ENCODE measurements around the gene AUH.

Gene AUH

DNA sequence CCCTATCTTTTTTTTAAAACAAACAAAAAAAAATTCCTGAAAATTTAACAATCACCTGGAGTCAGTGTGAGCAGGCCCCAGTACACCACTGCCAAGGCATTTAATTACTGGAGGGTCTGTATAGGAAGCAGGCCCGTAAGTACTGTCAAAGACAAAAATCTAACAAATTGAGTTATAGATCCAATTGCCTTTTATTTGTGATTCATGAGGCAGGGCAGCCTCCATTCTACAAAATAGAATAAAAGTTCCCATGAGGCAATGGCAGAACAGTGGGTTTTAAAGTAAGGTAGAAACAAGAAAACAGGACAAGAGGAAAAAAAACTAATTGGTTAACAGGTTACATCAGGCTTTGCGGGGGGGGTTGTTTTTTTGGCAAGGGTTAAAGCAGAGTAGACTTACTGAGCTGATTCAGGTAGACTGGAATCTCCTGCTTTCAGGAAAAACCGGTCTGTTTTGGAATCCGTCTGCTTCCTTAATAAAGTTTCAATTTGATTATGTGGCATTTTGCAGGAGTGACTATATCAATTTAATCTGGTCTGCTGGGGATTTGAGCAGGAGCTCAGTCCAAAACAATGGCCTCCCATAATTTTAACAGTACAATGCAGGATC lies 48.9 kb downstream of the AUH start:
- no peak for TF ChIP-seq HDGF (IDR thresholded peaks at IDR 0.05; ENCODE audit: borderline replicate concordance)
- TF ChIP-seq SP1 (IDR thresholded peaks at IDR 0.05): no peak
- TF ChIP-seq FOXM1 (IDR thresholded peaks at IDR 0.05; ENCODE audit: borderline replicate concordance): no peak
- no peak for TF ChIP-seq ZNF384 (IDR thresholded peaks at IDR 0.05)
- TF ChIP-seq, protein P1, sequence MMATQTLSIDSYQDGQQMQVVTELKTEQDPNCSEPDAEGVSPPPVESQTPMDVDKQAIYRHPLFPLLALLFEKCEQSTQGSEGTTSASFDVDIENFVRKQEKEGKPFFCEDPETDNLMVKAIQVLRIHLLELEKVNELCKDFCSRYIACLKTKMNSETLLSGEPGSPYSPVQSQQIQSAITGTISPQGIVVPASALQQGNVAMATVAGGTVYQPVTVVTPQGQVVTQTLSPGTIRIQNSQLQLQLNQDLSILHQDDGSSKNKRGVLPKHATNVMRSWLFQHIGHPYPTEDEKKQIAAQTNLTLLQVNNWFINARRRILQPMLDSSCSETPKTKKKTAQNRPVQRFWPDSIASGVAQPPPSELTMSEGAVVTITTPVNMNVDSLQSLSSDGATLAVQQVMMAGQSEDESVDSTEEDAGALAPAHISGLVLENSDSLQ (IDR thresholded peaks at IDR 0.05): no peak
- TF ChIP-seq NFRKB (IDR thresholded peaks at IDR 0.05): no peak
- TF ChIP-seq CTBP1 (IDR thresholded peaks at IDR 0.05; ENCODE audit: borderline replicate concordance): no peak
- TF ChIP-seq BHLHE40 (IDR thresholded peaks at IDR 0.05; ENCODE audit: borderline replicate concordance): no peak
- TF ChIP-seq TARDBP (IDR thresholded peaks at IDR 0.05): no peak
- TF ChIP-seq FOXK2 (IDR thresholded peaks at IDR 0.05): no peak
- no peak for TF ChIP-seq LEF1 (IDR thresholded peaks at IDR 0.05; ENCODE audit: borderline replicate concordance)
- TF ChIP-seq FOXA1 (IDR thresholded peaks at IDR 0.05): no peak
- no peak for TF ChIP-seq ARNT (IDR thresholded peaks at IDR 0.05)
- no peak for TF ChIP-seq L3MBTL2 (conservative IDR thresholded peaks at IDR 0.05)
- no peak for TF ChIP-seq ELF4 (IDR thresholded peaks at IDR 0.05)
- TF ChIP-seq SUZ12 (IDR thresholded peaks at IDR 0.05): no peak
- DNase-seq (ENCODE audit: extremely low spot score): no peak
- ChIA-PET CTCF (no interaction called here), POLR2A (no interaction called here)

DNA sequence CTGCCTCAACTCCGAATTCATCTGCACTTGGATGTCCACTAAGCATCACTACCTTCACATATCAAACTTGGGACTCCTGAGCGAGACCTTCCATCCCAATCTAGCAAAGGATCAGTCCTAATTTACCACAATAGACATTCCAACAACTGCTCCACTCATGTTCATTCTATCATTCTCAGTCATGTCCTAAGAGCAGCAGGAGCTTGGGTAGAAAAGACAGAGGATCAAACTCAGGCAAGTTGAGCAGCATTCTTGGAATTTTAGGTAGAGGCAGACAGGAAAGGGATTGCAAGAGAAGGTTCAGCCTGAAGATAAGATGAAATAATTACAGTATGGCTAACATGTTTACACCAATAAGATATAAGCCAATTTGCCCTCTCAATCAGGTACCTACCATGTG lies 51.7 kb downstream of the AUH start:
- ChIA-PET POLR2A (no interaction called here), CTCF (no interaction called here)
- DNase-seq (ENCODE audit: extremely low spot score): no peak
- TF ChIP-seq NFRKB (IDR thresholded peaks at IDR 0.05): no peak
- no peak for TF ChIP-seq TARDBP (IDR thresholded peaks at IDR 0.05)
- TF ChIP-seq LEF1 (IDR thresholded peaks at IDR 0.05; ENCODE audit: borderline replicate concordance): no peak
- no peak for TF ChIP-seq ARNT (IDR thresholded peaks at IDR 0.05)
- no peak for TF ChIP-seq L3MBTL2 (conservative IDR thresholded peaks at IDR 0.05)
- no peak for TF ChIP-seq FOXK2 (IDR thresholded peaks at IDR 0.05)
- TF ChIP-seq SP1 (IDR thresholded peaks at IDR 0.05): no peak
- TF ChIP-seq ZNF384 (IDR thresholded peaks at IDR 0.05): no peak
- TF ChIP-seq BHLHE40 (IDR thresholded peaks at IDR 0.05; ENCODE audit: borderline replicate concordance): no peak
- no peak for TF ChIP-seq FOXA1 (IDR thresholded peaks at IDR 0.05)
- TF ChIP-seq, protein P1 (IDR thresholded peaks at IDR 0.05): no peak
- no peak for TF ChIP-seq ELF4 (IDR thresholded peaks at IDR 0.05)
- no peak for TF ChIP-seq CTBP1 (IDR thresholded peaks at IDR 0.05; ENCODE audit: borderline replicate concordance)
- TF ChIP-seq HDGF (IDR thresholded peaks at IDR 0.05; ENCODE audit: borderline replicate concordance): no peak
- TF ChIP-seq SUZ12 (IDR thresholded peaks at IDR 0.05): no peak
- TF ChIP-seq FOXM1 (IDR thresholded peaks at IDR 0.05; ENCODE audit: borderline replicate concordance): no peak

DNA sequence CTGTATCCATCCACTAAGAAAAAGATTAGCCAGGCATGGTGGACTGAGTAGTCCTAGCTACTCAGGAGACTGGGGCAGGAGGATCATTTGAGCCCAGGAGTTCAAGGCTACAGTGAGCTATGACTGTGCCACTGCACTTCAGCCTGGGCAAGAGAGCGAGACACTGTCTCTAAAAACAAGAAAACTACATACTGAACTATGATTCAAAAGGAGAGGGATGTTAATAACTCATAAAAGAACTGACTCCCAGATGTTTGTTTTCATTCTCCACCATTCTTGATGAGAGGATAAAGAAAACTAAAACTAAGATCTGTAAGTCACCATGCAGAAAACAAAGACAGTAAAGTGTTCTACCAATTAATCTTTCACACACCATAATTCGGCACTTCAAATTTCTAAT lies 53.5 kb downstream of the AUH start:
- DNase-seq (ENCODE audit: extremely low spot score): no peak
- ChIA-PET POLR2A (no interaction called here), CTCF (no interaction called here)
- no peak for TF ChIP-seq SP1 (IDR thresholded peaks at IDR 0.05)
- no peak for TF ChIP-seq NFRKB (IDR thresholded peaks at IDR 0.05)
- TF ChIP-seq CTBP1 (IDR thresholded peaks at IDR 0.05; ENCODE audit: borderline replicate concordance): no peak

DNA sequence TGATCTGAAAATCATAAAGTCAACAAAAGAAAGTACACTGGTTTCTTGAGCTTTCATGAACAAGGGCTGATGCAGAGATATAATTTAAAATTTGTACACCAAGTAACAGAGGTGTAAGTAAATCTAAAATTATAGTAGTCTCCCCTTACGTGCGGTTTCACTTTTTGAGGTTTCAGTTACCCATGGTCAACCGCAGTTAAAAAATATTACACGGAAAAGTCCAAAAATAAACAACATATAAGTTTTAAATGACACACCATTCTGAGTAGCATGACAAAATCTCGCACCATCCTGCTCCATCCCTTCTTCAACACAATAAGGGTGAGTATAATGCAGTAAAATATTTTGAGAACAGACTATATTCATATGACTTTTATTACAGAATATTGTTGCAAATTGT lies 54.4 kb downstream of the AUH start:
- TF ChIP-seq L3MBTL2 (conservative IDR thresholded peaks at IDR 0.05) (no peak), FOXA1 (IDR thresholded peaks at IDR 0.05) (no peak), BHLHE40 (IDR thresholded peaks at IDR 0.05; ENCODE audit: borderline replicate concordance) (no peak), ARNT (IDR thresholded peaks at IDR 0.05) (no peak), FOXK2 (IDR thresholded peaks at IDR 0.05) (no peak), HDGF (IDR thresholded peaks at IDR 0.05; ENCODE audit: borderline replicate concordance) (no peak), SUZ12 (IDR thresholded peaks at IDR 0.05) (no peak)
- TF ChIP-seq, protein P1 (IDR thresholded peaks at IDR 0.05): no peak
- ChIA-PET POLR2A (no interaction called here), CTCF (no interaction called here)
- DNase-seq (ENCODE audit: extremely low spot score): no peak

DNA sequence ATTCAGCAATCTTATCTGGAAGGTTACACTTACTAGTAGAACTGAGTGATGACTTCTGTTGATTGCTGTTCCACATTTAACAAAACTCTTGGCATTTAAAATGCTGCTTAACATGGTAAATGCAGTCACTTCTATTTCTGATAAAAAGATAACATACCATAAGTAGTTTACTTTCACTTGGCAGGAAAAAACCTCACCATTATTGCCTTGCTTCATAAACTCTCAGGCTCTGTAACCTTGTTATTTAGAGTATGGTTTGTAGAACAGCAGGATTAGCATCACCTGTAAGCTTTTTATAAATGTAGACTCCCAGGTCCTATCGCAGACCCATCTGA lies 55.5 kb downstream of the AUH start:
- CTCF ChIA-PET: no interaction called here
- no peak for DNase-seq (ENCODE audit: extremely low spot score)
- POLR2A ChIA-PET: no interaction called here
- TF ChIP-seq ARNT (IDR thresholded peaks at IDR 0.05): no peak
- TF ChIP-seq LEF1 (IDR thresholded peaks at IDR 0.05; ENCODE audit: borderline replicate concordance): no peak
- no peak for TF ChIP-seq SP1 (IDR thresholded peaks at IDR 0.05)
- no peak for TF ChIP-seq ELF4 (IDR thresholded peaks at IDR 0.05)
- no peak for TF ChIP-seq ZNF384 (IDR thresholded peaks at IDR 0.05)
- no peak for TF ChIP-seq SUZ12 (IDR thresholded peaks at IDR 0.05)
- TF ChIP-seq CTBP1 (IDR thresholded peaks at IDR 0.05; ENCODE audit: borderline replicate concordance): no peak
- TF ChIP-seq BHLHE40 (IDR thresholded peaks at IDR 0.05; ENCODE audit: borderline replicate concordance): no peak

DNA sequence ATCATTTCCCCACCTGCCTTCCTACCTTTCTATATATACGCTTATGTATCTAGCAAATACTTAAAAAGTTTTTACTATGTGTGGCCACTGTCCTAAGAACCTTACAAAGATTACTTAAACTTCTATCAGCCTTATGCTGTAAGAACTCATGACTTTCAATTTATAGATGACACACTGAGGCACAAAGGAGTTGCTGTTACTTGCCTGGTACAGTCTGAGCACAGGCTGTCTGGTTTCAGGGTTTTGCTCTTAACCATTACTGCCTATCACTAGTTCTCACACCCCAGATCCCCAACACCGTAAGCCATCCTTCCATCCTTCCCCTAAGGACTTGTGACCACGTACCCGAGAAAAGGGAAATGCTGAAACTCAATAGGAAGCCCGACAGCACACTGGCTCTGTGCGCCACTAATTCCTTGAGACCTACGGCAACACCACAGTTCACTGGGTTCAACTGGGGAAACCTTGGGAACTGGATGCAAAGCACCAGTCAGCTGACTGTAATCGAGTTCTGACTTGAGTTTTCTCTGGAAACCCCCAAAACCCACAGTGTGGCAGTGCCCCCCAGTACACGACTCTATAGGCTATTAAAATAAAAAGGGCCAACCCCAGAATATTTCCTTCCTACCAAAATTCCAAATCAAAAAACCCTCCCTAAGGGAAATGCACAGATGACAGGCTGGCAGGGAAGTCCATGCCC lies 56.0 kb downstream of the AUH start:
- TF ChIP-seq, protein P1 (IDR thresholded peaks at IDR 0.05): no peak
- no peak for TF ChIP-seq BHLHE40 (IDR thresholded peaks at IDR 0.05; ENCODE audit: borderline replicate concordance)
- no peak for TF ChIP-seq ZNF384 (IDR thresholded peaks at IDR 0.05)
- TF ChIP-seq ARNT (IDR thresholded peaks at IDR 0.05): no peak
- TF ChIP-seq SP1 (IDR thresholded peaks at IDR 0.05): no peak
- TF ChIP-seq FOXM1 (IDR thresholded peaks at IDR 0.05; ENCODE audit: borderline replicate concordance): no peak
- TF ChIP-seq LEF1 (IDR thresholded peaks at IDR 0.05; ENCODE audit: borderline replicate concordance): no peak
- no peak for TF ChIP-seq CTBP1 (IDR thresholded peaks at IDR 0.05; ENCODE audit: borderline replicate concordance)
- TF ChIP-seq SUZ12 (IDR thresholded peaks at IDR 0.05): no peak
- TF ChIP-seq L3MBTL2 (conservative IDR thresholded peaks at IDR 0.05): no peak
- no peak for TF ChIP-seq FOXA1 (IDR thresholded peaks at IDR 0.05)
- TF ChIP-seq TARDBP (IDR thresholded peaks at IDR 0.05): no peak
- no peak for TF ChIP-seq HDGF (IDR thresholded peaks at IDR 0.05; ENCODE audit: borderline replicate concordance)
- ChIA-PET CTCF (no interaction called here), POLR2A (no interaction called here)
- DNase-seq (ENCODE audit: extremely low spot score): no peak

All from HEK293T (cell line).